Measurements from ENCODE around the gene TTC39C.

TTC39C gene

GRCh38 chr18:24168496-24168895, 153.9 kb downstream of the TTC39C start:
- no peak overlapping the region for H3K4me3 ChIP-seq (ENCODE audit: low read length)
- H3K36me3 ChIP-seq (replicated peaks; ENCODE audit: low read depth, low read length), result no peaks in the 10 kb centered on the region
- H3K4me2 ChIP-seq (ENCODE audit: low read length), result peak overlapping the region; percentile 56
- no peak overlapping the region for H3K9ac ChIP-seq (ENCODE audit: low read length)
- H3K27ac ChIP-seq (ENCODE audit: low read length), result no peak overlapping the region
- H2AFZ ChIP-seq (ENCODE audit: low read depth, low read length), result no peak overlapping the region
- no peak for TF ChIP-seq EZH2phosphoT487 (IDR thresholded peaks at IDR 0.05; ENCODE audit: low read depth)
- no peak for TF ChIP-seq CTCF (IDR thresholded peaks at IDR 0.05; ENCODE audit: low read depth, low read length)
- H3K79me2 ChIP-seq (ENCODE audit: low read length), result no peaks in the 10 kb centered on the region
- H3K9me3 ChIP-seq (ENCODE audit: insufficient read depth, low read length), result no peaks in the 10 kb centered on the region
- peaks cover 11% of the 10 kb centered on the region for H3K4me1 ChIP-seq (ENCODE audit: low read length)
- H3K27me3 ChIP-seq (ENCODE audit: low read depth, low read length), result 0 out of 2 replicates have a peak, but pooled peaks cover 4% of the 10 kb centered on the region
- no peaks in the 10 kb centered on the region for H4K20me1 ChIP-seq (ENCODE audit: insufficient read depth, low read length)

GRCh38 chr18:24170360-24170759, 155.8 kb downstream of the TTC39C start:
- H3K36me3 ChIP-seq (replicated peaks; ENCODE audit: low read depth, low read length), result no peaks in the 10 kb centered on the region
- no peaks in the 10 kb centered on the region for H4K20me1 ChIP-seq (ENCODE audit: insufficient read depth, low read length)
- no peaks in the 10 kb centered on the region for H3K9me3 ChIP-seq (ENCODE audit: insufficient read depth, low read length)
- H3K27ac ChIP-seq (ENCODE audit: low read length), result no peak overlapping the region
- no peaks in the 10 kb centered on the region for H3K79me2 ChIP-seq (ENCODE audit: low read length)
- peaks cover 11% of the 10 kb centered on the region for H3K4me1 ChIP-seq (ENCODE audit: low read length)
- H3K27me3 ChIP-seq (ENCODE audit: low read depth, low read length), result 0 out of 2 replicates have a peak, but pooled peaks cover 4% of the 10 kb centered on the region
- H3K4me2 ChIP-seq (ENCODE audit: low read length), result no peak overlapping the region
- H3K4me3 ChIP-seq (ENCODE audit: low read length), result no peak overlapping the region
- TF ChIP-seq CTCF (IDR thresholded peaks at IDR 0.05; ENCODE audit: low read depth, low read length) (no peak), EZH2phosphoT487 (IDR thresholded peaks at IDR 0.05; ENCODE audit: low read depth) (no peak)
- no peak overlapping the region for H2AFZ ChIP-seq (ENCODE audit: low read depth, low read length)
- H3K9ac ChIP-seq (ENCODE audit: low read length), result no peak overlapping the region

GRCh38 chr18:24173997-24174396, 159.4 kb downstream of the TTC39C start:
- no peaks in the 10 kb centered on the region for H4K20me1 ChIP-seq (ENCODE audit: insufficient read depth, low read length)
- no peaks in the 10 kb centered on the region for H3K27me3 ChIP-seq (ENCODE audit: low read depth, low read length)
- H3K4me3 ChIP-seq (ENCODE audit: low read length), result no peak overlapping the region
- H3K4me1 ChIP-seq (ENCODE audit: low read length), result peaks cover 34% of the 10 kb centered on the region
- H3K4me2 ChIP-seq (ENCODE audit: low read length), result no peak overlapping the region
- no peaks in the 10 kb centered on the region for H3K36me3 ChIP-seq (replicated peaks; ENCODE audit: low read depth, low read length)
- H3K27ac ChIP-seq (ENCODE audit: low read length), result no peak overlapping the region
- H2AFZ ChIP-seq (ENCODE audit: low read depth, low read length), result no peak overlapping the region
- no peaks in the 10 kb centered on the region for H3K79me2 ChIP-seq (ENCODE audit: low read length)
- no peaks in the 10 kb centered on the region for H3K9me3 ChIP-seq (ENCODE audit: insufficient read depth, low read length)
- TF ChIP-seq CTCF (IDR thresholded peaks at IDR 0.05; ENCODE audit: low read depth, low read length), result no peak
- no peak for TF ChIP-seq EZH2phosphoT487 (IDR thresholded peaks at IDR 0.05; ENCODE audit: low read depth)
- H3K9ac ChIP-seq (ENCODE audit: low read length), result no peak overlapping the region

GRCh38 chr18:24176727-24177416, 162.3 kb downstream of the TTC39C start:
- H3K4me2 ChIP-seq (ENCODE audit: low read length), result peak overlapping the region; percentile 91
- TF ChIP-seq CTCF (IDR thresholded peaks at IDR 0.05; ENCODE audit: low read depth, low read length) (peak; percentile 91), EZH2phosphoT487 (IDR thresholded peaks at IDR 0.05; ENCODE audit: low read depth) (no peak)

More at GRCh38 chr18:24176727-24177416, 162.3 kb downstream of the TTC39C start:
- Histone ChIP-seq H3K4me1 (ENCODE audit: low read length) (peaks cover 38% of the 10 kb centered on the region), H3K79me2 (ENCODE audit: low read length) (no peaks in the 10 kb centered on the region), H4K20me1 (ENCODE audit: insufficient read depth, low read length) (no peaks in the 10 kb centered on the region), H3K9me3 (ENCODE audit: insufficient read depth, low read length) (no peaks in the 10 kb centered on the region), H3K9ac (ENCODE audit: low read length) (peak overlapping the region; percentile 73), H2AFZ (ENCODE audit: low read depth, low read length) (peak overlapping the region; percentile 86; the same call in 1 of the 2 replicates), H3K36me3 (replicated peaks; ENCODE audit: low read depth, low read length) (no peaks in the 10 kb centered on the region), H3K4me3 (ENCODE audit: low read length) (peak overlapping the region; percentile 75), H3K27me3 (ENCODE audit: low read depth, low read length) (no peaks in the 10 kb centered on the region), H3K27ac (ENCODE audit: low read length) (peak overlapping the region; percentile 91)
